Heart right ventricle (tissue), 16 donors: Measurements from ENCODE around the gene FARP1. TPM values are rescaled to one million over a fixed set of nuclear protein-coding genes. Genes with fewer than 3 reads are reported as not detected.

Experiments
- ATAC-seq, 8 donors: fragments of 200-7000 bp; cut with Tn5 transposase; one replicate each; pipeline ENCODE4 v1.9.1; 2020; ENCODE audit warnings: mild to moderate bottlenecking in 8 of 8, moderate library complexity in 8 of 8, moderate number of reproducible peaks in 1 of 8
- DNase-seq, 2 donors: peaks; one replicate each; pipeline ENCODE4 v3.0.0-alpha.2; 2020
- H3K27ac ChIP-seq, 10 donors: fragments of 200-600 bp; sonication (generic) in 2 of 10; one replicate each; pipeline versions ENCODE4 v1.5.0 to v1.8.0; 2020 to 2022; ENCODE audit warnings: mild to moderate bottlenecking in 3 of 10
- H3K27me3 ChIP-seq, 7 donors: fragments of 200-600 bp; one replicate each; pipeline ENCODE4 v1.8.0; 2021 to 2022; ENCODE audit warnings: mild to moderate bottlenecking in 2 of 7
- H3K36me3 ChIP-seq, 9 donors: fragments of 200-600 bp; sonication (generic) in 1 of 9; one replicate each; pipeline versions ENCODE4 v1.5.0 to v1.8.0; 2020 to 2022; ENCODE audit warnings: mild to moderate bottlenecking in 2 of 9
- H3K4me1 ChIP-seq, 9 donors: fragments of 200-600 bp; sonication (generic) in 1 of 9; one replicate each; pipeline versions ENCODE4 v1.5.0 to v1.8.0; 2020 to 2022; ENCODE audit warnings: mild to moderate bottlenecking in 4 of 9
- H3K4me3 ChIP-seq, 10 donors: fragments of 200-600 bp; sonication (generic) in 2 of 10; one replicate each; pipeline versions ENCODE4 v1.5.0 to v1.8.0; 2020 to 2022; ENCODE audit warnings: mild to moderate bottlenecking in 7 of 10, moderate library complexity in 2 of 10
- H3K9me3 ChIP-seq, 11 donors: fragments of 200-600 bp in 10 of 11; sonication (generic) in 2 of 11; one replicate each; pipeline versions ENCODE4 v1.5.0 to v1.8.0; 2013 to 2022; ENCODE audit warnings: mild to moderate bottlenecking in 2 of 11, control low read depth in 1 of 11, moderate library complexity in 1 of 11
- WGBS, 2 donors: extraction: QIAGEN DNeasy Blood & Tissue Kit; methylation state at CpG; one replicate each; pipeline ENCODE4 v1.1.7; 2013; ENCODE audit warnings: inconsistent platforms in 1 of 2; 5-methylcytosine and 5-hydroxymethylcytosine counted together
- intact Hi-C, 10 donors: fragments of 100-400 bp; cut with DNase I; formaldehyde crosslinking; loops; one replicate each; pipeline versions ENCODE4 v1.11.1 to v1.14.2; 2022
- polyA plus RNA-seq, 2 donors: library from polyadenylated mRNA; stranded (reverse); fragments of 200-250 nt; gene quantifications; one replicate each; pipeline ENCODE4 v1.2.3, GENCODE V29; 2013
- total RNA-seq, 10 donors: library from RNA; stranded (reverse); fragmentation: NEBNext Ultra II Directional in 3 of 10; extraction: Animal tissue kit (Norgen Biotek cat#: 25700) in 3 of 10; gene quantifications; one replicate each; pipeline versions ENCODE4 v1.2.1 to v1.2.4, GENCODE V29; 2021 to 2023
- TF ChIP-seq, protein P1 (sequence below), 9 donors: fragments of 200-600 bp; sonication (generic) in 2 of 9; IDR thresholded peaks; one replicate each; pipeline versions ENCODE4 v1.5.0 to v1.8.0; 2021 to 2022; ENCODE audit warnings: antibody characterized with exemption in 9 of 9, mild to moderate bottlenecking in 5 of 9, moderate library complexity in 1 of 9
- donor health status: Arrhythmogenic right ventricular cardiomyopathy.
- donor health status: ischemic (EF 13 %, LVEDD 7.1; RV severe dilation, severe dysfunction).
- donor health status: healthy with polysubstance abuse.
- donor health status: DM: no; HTN: yes; CAD: no.
- donor health status: DM: no; HTN: no; CAD: no.
- donor health status: ischemic (EF 25% LVEDD 6.9; RV normal size, moderate dysfunction).
- donor health status: ischemic (EF 25% LVEDD 5.7; RV mildly dilated, moderate dysfunction).
- donor health status: healthy.
- donor health status: DM: yes; HTN: yes; CAD: no.
- donor health status: Ischemic cardiomyopathy.
- donor health status: ischemic (EF 35%, LVEDD 5.7; RV mildly dilated, moderate dysfunction).
- donor health status: nonischemic (EF 11% LVEDD 7.7; RV severe dilation, severe dysfunction).
- donor health status: DM: yes; HTN: yes; CAD: no.
- donor health status: PGD.
- donor health status: ischemic (EF 29% LVEDD 5.4; RV normal size, mild dysfunction).
- donor health status: nonischemic (EF 23%, LVEDD 6.1; RV moderate dilation, normal function).

The FARP1 gene
- total and polyA plus RNA-seq, 12 donors = 6.9 to 72.9 (median 17.1) TPM

DNA sequence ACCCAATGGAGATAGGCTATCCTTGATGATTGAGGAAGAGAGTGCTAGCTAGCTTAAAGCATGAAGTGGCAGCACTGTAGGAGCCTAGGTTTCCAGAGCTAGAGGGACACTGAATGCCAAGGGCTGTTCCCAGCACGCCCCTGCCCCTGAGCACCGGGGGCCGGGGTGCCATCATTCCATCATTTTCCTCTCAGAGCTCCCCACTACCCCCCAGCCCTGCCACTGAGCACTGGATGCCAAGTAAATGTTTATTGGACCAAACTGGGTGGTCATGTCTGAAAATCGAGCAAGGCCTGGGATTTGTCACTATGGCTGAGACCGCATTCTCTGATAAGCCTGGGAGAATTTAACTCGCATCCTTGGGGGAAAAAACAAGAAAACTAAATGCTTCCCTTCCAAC lies 291.2 kb downstream of the FARP1 start:
- WGBS, 2 donors = 90 to 95% methylated on average over 6 of the region's 6 CpGs

DNA sequence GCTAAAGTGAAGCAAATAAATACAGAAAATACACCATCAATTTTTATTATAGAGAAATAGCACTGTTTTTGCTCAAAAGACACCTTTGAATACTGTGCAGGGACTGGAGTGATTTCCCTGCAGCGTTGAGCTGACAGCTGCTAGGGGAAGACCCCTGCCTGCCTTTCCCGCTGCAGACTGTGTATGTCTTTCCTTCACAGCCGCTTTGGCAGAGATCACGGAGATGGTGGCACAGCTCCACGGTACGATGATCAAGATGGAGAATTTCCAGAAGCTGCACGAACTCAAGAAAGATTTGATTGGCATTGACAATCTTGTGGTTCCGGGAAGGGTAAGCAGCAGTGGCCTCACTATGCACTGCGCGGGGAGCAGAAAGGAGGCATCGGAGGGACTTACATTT lies 292.5 kb downstream of the FARP1 start:
- Histone ChIP-seq H3K27ac (no peak overlapping the region), H3K4me1 (peaks cover 0 to 4% (median 0%) of the 10 kb centered on the region in 9 donors), H3K9me3 (no peaks in the 10 kb centered on the region), H3K27me3 (no peaks in the 10 kb centered on the region), H3K4me3 (no peak overlapping the region), H3K36me3 (peaks cover 0 to 62% (median 4%) of the 10 kb centered on the region in 9 donors)
- no peak for DNase-seq
- no peak for ATAC-seq
- intact Hi-C loops = loop anchor here in 2 of 10 donors (10.0 kb wide), 1 partner anchor 581 kb away; no protein-coding TSS in a partner anchor
- TF ChIP-seq, protein P1, sequence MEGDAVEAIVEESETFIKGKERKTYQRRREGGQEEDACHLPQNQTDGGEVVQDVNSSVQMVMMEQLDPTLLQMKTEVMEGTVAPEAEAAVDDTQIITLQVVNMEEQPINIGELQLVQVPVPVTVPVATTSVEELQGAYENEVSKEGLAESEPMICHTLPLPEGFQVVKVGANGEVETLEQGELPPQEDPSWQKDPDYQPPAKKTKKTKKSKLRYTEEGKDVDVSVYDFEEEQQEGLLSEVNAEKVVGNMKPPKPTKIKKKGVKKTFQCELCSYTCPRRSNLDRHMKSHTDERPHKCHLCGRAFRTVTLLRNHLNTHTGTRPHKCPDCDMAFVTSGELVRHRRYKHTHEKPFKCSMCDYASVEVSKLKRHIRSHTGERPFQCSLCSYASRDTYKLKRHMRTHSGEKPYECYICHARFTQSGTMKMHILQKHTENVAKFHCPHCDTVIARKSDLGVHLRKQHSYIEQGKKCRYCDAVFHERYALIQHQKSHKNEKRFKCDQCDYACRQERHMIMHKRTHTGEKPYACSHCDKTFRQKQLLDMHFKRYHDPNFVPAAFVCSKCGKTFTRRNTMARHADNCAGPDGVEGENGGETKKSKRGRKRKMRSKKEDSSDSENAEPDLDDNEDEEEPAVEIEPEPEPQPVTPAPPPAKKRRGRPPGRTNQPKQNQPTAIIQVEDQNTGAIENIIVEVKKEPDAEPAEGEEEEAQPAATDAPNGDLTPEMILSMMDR (IDR thresholded peaks at IDR 0.05) = no peak
- 90 to 91% methylated on average over 11 of the region's 11 CpGs for WGBS, 2 donors

More for the DNA sequence above, 291.2 kb downstream of the FARP1 start:
- TF ChIP-seq, protein P1 (IDR thresholded peaks at IDR 0.05) = no peak
- Histone ChIP-seq H3K4me1 (peaks cover 0 to 4% (median 0%) of the 10 kb centered on the region in 9 donors), H3K27me3 (no peaks in the 10 kb centered on the region), H3K9me3 (no peaks in the 10 kb centered on the region), H3K36me3 (peaks cover 0 to 49% (median 0%) of the 10 kb centered on the region in 9 donors), H3K4me3 (no peak overlapping the region), H3K27ac (no peak overlapping the region)
- no peak for ATAC-seq
- intact Hi-C loops = loop anchor here in 2 of 10 donors (10.0 kb wide), 1 partner anchor 579 kb away; no protein-coding TSS in a partner anchor
- no peak for DNase-seq

GRCh38 chr13:98436233-98436910 lies 293.5 kb downstream of the FARP1 start:
- Histone ChIP-seq H3K4me3 (no peak overlapping the region), H3K9me3 (no peaks in the 10 kb centered on the region), H3K27me3 (no peaks in the 10 kb centered on the region), H3K4me1 (peaks cover 0 to 4% (median 0%) of the 10 kb centered on the region in 9 donors), H3K27ac (no peak overlapping the region), H3K36me3 (peaks cover 0 to 66% (median 4%) of the 10 kb centered on the region in 9 donors)
- intact Hi-C loops = loop anchor here in 2 of 10 donors (10.0 kb wide), 1 partner anchor 582 kb away; no protein-coding TSS in a partner anchor
- WGBS, 2 donors = 72% methylated on average over 12 of the region's 12 CpGs
- no peak for ATAC-seq
- TF ChIP-seq, protein P1 (IDR thresholded peaks at IDR 0.05) = no peak
- DNase-seq = no peak

DNA sequence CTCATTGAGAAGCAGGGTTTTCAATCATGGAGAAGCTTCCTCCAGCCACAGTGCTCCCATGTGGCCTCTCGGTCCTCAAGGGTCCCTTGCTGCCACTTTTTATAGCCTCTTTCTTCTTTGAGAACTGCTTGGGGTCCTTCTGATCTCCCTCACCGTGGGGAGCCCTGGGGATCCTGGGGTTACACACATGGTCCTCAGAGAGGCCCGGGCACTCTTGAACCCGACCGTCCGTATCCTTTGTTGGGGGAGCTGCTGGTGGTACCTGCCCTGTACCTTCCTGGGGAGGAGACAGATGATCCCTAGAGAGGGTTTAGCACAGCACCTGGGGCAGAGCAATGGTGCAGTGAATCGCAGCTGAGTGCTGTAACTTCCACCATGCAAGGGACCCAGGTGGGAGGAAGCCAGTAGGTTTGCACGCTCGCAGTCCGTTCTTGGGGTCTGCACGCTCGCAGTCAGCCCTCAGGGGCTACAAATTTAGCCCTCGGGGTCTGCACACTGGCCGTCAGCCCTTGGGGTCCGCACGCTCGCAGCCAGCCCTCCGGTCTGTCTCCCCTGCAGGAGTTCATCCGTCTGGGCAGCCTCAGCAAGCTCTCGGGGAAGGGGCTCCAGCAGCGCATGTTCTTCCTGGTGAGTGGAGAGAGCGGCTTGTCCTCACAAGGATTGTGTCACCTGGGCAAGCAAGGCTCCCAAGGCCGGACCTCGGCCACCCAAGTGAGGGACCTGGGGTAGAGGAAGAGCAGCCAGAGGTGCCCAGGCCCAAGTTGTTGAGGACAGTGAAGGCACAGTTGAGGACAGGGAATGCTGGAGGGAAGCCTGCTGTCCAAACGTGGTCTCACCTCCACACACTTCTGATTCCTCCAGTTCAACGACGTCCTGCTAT lies 295.6 kb downstream of the FARP1 start:
- WGBS, 2 donors = 96 to 97% methylated on average over 27 of the region's 27 CpGs
- DNase-seq (no peak), ATAC-seq (no peak)
- no peak overlapping the region for H3K4me3 ChIP-seq
- intact Hi-C loops = loop anchor here in 2 of 10 donors (10.0 kb wide), 1 partner anchor 584 kb away; no protein-coding TSS in a partner anchor
- no peaks in the 10 kb centered on the region for H3K9me3 ChIP-seq
- peaks cover 0 to 68% (median 4%) of the 10 kb centered on the region in 9 donors for H3K36me3 ChIP-seq
- H3K4me1 ChIP-seq = peaks cover 0 to 4% (median 0%) of the 10 kb centered on the region in 9 donors
- TF ChIP-seq, protein P1 (IDR thresholded peaks at IDR 0.05) = no peak
- no peak overlapping the region for H3K27ac ChIP-seq
- no peaks in the 10 kb centered on the region for H3K27me3 ChIP-seq
